ENCODE results near the gene CHMP2A.

Gene CHMP2A

DNA sequence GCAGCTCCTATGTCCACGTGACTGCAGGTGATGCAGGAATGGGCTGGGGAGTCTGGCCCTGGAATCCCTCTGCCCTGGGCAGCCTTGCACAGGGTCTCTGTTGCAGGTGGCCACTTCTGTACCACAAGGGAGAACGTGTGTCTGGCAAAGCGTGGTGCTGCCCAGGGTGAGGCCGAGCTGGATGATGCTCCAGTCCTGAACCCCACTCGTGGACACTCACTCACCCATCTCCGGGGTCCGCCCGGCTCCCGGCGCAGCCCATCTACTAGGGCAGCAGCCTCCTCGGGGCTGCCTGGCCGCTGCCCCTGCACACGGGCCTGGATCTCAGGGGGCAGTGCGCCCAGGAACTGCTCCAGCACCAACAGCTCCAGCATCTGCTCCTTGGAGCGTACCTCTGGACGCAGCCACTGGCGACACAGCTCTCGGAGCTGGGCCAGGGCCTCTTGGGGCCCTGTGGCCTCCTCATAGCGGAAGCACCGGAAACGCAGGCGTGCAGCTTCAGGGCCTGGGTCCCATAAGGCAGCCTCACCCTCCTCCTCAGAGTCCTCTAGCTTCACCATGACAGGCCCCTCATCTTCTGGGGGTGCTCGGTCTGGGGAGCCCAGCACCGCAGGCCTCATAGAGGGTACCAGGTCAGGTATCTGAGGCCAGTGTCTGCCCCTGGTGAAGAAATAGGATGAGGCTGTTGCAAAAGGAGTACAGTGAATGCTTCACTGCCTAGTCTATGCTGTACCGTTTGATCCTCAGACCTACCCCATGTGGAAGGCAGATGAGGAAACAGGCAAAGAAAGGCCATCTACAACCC is 16.1 kb upstream of the CHMP2A start:
- no peak for FAIRE-seq
- DNase-seq (ENCODE audit: insufficient read length, low spot score): no peak

DNA sequence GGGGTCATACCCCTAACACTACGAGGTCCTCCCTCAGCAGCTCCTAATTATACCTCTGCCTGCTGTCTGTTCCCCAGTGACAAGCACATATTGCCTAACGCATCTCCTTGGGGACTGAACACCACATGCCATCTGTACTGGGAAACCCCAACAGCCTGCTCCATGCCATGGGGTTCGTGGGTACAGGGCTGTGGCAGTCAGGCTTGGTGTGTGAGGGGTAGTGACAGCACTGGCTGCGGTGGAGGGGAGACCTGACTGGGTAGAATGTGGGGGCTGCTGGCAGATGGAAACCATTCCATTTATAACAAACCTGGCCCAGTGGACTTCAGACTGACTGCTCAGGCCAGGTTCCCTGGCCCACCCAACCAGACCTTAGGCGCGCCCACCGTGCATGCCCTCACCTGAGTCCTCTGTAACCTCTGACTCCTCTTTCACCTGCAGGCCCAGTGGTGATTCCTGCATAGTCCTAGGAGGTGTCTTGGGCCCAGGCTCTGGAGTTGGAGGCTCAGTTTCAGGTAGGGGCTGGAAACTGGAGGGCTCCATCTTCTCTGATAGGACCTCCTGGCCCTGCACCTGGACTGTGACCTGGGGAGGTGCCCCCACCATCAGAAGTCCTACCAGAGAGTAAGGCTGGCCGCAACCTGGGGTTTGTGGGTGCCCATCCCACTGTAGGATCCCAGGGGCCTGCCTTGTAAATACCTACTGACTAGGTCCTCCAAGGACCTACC is 15.2 kb upstream of the CHMP2A start:
- no peak for DNase-seq (ENCODE audit: insufficient read length, low spot score)
- FAIRE-seq: no peak

DNA sequence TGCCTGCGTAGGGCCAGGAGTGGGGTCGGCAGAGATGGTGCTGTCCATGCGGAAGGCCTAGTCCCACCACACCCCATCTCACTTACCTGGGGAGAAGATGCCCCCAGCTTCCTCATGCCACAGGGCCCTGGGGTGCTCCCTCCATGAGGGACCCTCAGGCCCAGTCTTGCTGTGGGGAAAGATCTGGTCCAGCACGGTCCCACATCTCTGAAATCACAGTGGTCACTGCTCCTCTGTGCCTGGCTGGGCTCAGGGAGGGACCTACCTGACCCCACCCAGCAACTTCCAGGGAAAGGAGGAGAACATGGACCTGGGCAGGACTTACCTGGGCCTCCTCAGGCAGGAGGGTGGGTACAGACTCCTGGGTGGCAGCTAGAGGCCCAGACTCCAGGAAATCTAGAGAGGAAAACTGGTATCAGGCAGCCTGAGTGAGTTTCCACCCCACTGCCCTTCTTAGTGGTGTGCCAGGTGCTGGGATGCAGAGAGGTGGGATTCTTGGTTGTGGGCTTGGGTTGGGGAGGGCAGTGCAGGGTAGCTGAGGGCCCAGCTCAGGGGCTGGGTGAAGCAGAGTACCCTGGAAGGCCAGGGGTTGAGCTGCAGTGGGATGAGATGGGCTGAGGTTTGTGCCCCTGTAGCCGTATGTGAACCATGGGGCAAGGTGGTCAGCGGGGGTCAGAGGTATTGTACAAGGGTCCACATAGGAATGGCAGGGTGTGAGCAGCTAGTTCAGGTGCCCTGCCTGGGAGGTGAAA is 14.5 kb upstream of the CHMP2A start:
- FAIRE-seq: no peak
- DNase-seq (ENCODE audit: insufficient read length, low spot score): no peak

DNA sequence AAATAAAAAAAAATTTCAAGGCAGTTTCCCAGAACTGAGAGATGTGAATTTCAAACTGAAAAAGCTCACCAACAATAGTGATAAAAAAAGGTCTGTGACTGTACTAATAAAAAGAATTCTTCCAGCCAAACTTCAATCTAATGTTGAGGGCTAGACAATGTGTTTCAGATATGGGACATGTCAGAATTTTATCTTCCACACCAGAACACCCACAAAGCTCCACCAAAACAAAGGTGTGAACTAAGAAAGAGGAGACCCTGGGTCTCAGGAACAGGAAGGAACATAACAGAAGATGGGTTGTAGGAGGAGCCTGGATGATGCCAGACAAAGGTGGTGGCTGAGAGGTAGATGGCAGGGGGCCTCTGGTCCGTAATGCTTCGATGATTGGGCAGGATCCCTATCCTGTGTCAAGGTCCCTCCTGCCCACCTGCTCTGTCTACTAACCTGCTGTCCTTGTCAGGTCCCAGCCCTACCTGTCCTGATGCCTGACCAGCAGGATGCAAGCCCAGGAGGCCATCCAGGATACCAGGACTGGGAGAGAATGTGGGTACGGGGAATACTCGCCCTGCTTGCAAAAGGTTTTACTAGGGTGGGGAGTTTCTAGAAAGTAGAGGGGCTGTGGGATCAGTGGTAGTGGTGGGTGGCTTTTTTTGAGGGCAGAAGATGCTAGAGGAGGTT is 13.7 kb upstream of the CHMP2A start:
- FAIRE-seq (no peak), DNase-seq (ENCODE audit: insufficient read length, low spot score) (no peak)

DNA sequence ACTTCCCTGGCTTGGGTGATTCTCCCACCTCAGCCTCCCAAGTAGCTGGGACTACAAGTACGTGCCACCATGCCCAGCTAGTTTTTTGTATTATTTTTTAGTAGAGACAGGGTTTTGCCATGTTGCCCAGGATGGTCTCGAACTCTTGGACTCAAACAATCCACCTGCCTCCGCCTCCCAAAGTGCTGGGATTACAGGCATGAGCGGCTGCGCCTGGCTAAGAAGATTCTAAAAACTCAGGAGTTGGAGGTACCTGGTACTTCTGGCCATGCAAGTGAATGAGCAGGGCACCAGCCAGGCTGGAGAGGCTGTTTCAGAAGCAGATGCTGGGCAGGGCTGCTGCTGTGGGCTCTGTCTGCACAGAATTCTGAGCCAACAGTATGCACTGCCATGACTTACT is 12.1 kb upstream of the CHMP2A start:
- FAIRE-seq (no peak), DNase-seq (ENCODE audit: insufficient read length, low spot score) (no peak)

DNA sequence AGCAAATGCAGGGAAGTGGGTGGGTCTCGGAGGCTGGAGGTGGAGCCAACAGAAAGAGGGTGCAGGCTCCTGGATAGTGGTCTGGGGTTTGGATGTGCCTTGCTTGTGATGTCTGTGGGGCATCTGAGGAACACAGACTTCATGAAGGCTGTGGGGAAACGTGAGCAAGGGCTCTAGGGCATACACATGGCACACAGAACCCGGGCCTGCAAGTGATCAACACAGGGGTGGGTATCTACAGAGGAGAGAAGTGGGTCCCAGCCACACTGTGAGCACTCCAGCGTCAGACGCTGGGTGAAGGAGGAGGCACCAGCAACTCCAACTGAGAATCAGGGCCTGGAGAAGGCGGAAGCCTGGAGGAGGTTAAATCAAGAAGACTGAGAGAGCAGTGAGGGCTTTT is 8.9 kb upstream of the CHMP2A start:
- DNase-seq (ENCODE audit: insufficient read length, low spot score) (no peak), FAIRE-seq (no peak)

DNA sequence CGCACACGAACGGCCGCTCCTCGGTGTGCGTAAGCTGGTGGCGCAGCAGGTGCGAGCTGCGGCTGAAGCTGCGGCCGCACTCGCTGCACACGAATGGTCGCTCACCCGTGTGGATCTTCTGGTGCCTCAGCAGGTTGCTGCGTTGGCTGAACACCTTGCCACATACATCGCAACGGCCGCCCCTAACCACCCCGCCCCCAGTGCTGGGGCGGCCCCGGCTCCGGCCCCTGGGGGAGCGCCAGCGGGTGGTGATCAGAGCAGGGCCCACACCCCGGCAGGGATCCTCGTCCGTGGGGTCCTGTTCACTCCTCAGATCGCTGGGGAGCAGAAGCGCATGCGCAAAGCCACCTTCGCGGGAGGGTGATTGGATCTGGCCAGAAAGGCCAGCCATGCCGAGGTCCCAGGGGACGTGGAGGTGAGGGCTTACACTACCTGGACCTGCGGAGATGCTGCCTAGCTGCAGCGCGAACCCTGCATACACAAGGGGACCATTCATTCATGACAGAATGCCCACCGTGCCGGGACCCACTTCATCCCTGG is 8.2 kb upstream of the CHMP2A start:
- DNase-seq (ENCODE audit: insufficient read length, low spot score) (no peak), FAIRE-seq (no peak)

DNA sequence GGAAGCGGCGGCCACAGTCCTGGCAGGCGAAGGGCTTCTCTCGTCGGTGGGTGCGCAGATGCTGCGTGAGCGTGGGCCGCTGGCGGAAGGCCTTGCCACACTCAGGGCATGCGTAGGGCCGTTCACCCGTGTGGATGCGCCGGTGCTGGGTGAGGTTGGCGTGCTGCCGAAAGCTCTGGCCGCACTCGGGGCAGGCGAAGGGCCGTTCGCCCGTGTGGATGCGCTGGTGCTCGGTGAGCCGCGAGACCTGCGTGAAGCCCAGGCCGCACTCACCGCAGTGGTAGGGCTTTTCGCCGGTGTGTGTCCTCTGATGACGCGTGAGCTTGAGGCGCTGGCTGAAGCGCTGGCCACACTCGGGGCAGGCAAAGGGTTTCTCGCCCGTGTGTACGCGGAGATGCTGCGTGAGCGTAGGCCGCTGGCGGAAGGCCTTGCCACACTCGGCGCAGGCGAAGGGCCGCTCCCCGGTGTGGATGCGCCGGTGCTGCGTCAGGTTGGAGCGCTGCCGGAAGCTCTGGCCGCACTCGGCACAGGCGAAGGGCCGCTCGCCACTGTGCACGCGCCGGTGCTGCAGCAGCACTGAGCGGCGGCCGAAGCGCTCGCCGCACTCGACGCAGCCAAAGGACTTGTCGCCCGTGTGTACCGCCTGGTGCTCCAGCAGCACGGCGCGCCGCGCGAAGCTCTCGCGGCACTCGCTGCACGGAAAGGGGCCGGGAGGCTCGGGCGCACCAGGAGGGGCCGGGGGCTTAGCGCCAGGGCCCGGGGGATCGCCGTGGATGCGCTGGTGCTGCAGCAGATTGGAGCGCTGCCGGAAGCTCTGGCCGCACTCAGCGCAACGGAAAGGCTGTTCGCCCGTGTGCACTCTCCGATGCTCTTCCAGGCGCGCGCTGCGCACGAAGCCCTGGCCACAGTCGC is 7.5 kb upstream of the CHMP2A start:
- FAIRE-seq (no peak), DNase-seq (ENCODE audit: insufficient read length, low spot score) (no peak)

DNA sequence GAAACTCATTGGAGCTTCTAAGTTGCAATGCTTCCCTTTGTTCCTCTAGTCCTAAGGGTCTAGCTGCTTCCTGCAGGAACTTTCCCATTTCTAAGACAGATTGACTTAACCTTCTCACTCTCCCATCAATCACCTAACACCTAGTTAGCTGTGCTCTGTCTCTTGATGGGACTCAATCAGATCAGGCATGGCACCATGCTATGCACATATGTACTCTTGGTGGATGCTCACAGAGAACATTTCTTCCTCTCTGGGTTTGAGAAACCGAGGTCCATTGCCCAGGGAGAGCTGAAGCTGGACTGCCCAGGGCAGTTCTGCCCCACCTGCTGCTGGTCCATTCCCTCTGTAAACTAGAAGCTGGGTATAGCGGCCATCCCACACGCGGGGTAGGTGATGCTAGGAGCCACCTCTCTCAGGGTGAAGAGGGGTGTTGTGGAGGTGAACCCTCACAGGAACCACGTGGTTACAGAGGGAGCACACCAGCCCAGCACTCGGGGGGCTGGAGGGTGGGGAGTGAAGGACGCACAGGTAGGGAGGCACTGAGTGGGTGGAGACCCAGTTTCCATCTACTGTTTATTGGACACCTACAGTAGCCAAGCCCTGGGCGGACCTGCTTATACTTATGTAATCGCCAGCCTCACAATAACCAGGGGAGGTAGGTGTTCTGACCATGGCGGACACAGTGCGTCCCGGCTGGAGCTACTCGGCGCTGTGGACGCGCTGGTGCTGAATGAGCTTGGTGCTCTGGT is 6.6 kb upstream of the CHMP2A start:
- no peak for DNase-seq (ENCODE audit: insufficient read length, low spot score)
- FAIRE-seq: no peak

DNA sequence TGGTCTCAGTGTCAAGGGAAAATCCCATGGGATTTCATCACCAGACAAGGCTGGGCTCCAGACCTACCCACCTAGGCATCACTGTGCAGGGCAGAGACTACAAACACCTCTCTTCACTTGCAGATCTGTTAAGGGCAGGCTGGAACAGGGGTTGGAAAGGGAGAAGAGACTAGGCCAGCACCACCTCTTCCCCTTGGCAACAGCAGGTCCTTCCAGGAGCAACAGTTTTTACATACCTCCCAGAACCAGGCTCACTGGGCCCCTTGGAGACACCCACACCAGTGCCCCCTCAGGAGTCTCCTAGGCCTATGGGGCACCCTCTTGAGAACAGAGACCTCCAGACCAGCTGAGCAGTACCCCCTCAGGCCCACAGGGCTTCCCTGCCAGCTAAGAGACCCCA is 6.0 kb upstream of the CHMP2A start:
- no peak for FAIRE-seq

DNA sequence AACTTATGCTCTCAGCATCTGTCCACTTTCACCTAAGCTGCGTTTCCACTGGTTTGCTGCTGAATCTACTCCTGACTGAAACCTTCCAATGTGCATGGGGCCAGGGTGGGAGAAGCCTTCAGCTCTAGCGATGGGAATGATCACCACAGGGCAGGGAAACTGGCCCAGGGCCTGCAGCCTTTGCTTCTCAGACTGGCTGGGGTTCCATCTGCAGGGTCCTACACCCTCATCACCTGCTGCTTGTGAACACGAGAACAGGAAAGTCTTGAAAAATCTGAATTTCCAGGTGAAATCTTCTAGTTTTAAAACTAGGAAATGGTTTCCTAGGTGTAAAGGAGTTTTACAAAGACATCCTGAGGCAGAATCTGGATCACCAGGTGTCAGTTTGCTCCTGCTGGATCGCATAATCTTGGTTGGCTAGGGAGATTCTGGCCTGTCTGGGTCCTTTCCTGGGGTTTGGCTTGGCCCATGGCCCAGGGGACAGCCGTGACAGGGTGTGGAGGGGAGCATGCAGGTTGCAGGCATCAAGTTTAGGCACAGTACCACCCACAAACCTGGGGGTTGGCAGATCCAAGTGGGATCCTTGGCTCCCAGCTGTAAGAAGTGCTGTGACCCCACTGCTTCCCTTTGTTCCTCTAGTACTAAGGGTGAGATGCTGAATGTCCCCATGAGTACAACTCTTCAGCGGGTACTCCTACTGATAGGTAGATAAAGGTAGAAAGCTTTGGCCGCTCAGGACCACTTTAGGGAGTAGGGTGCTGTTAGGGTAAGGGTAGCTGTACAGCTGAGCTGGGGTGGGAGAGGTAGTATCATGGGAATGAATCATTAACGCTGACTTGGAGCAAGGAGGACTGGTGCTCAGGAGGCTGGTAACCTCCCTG is 5.3 kb upstream of the CHMP2A start:
- DNase-seq (ENCODE audit: insufficient read length, low spot score) (no peak), FAIRE-seq (peak; percentile 28)

More for the DNA sequence above, 6.0 kb upstream of the CHMP2A start:
- no peak for DNase-seq (ENCODE audit: insufficient read length, low spot score)

DNA sequence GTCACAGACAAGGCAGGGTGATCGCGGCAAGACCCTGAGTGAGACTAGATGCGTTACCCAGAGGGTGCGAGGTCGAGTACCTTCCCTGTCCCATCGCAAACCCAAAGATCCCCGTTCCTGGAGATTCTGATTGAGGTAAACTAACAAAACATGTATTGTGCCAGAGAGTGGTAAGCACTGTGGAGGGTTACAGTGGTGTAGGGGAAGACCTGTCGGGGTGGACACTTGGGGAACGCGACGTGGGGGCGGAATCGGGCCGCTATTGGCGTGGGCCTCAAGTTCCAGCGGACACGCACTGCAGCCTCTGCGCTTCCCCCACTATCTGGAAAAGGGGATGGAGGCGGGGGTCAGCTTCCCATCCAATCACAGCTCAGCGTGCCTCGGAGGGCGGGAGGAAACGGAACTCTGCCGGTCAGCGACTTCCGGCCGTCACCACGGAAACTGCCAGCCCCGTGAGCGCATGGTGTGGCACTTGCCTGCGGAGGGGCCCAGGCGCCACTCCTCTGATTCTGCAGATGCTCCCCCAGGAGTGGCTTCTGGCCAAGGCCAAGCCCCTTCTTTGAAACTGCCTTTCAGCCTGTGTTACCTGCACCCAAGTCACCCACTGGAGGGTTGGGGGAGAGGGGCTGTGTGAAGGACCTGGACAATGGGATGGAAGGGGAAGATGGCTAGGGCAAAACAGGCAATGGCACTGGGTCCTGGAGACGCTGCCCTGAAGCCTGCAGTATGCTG is 4.5 kb upstream of the CHMP2A start:
- DNase-seq (ENCODE audit: insufficient read length, low spot score) (peak; percentile 95), FAIRE-seq (peak; percentile 16)

DNA sequence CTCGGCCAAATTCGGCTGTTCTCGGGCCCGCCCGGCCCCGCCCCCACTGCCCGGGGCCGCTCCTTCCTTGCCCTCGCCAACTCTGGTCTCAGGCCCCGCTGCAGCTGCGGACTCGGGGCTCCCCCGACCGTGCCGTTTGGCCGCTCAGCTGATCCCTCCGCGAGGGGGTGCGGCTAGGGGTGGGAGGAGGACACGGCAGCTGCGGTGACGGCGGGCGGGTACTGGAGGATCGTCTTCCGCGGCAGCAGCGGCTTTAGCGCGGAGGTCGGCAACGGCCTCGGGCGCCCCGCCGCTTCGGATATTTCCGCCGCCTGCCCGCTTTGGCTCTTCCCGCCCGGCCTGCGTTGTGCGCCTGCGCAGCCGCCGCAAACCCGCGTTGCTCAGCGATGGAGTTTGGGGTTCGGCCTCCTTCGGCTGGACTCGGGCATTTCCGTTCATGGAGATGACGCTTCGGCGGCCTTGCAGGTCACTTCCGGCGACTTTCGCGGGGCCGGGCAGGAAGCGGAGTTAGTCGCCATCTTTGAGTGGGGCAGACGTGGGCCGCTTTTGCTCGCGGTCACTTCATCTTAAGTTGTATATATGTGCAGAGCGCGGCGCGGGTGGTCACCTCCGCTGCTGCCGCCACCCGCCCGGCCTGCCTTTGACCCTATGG is 3.8 kb upstream of the CHMP2A start:
- peak; percentile 98 for FAIRE-seq
- peak; percentile 87 for DNase-seq (ENCODE audit: insufficient read length, low spot score)

DNA sequence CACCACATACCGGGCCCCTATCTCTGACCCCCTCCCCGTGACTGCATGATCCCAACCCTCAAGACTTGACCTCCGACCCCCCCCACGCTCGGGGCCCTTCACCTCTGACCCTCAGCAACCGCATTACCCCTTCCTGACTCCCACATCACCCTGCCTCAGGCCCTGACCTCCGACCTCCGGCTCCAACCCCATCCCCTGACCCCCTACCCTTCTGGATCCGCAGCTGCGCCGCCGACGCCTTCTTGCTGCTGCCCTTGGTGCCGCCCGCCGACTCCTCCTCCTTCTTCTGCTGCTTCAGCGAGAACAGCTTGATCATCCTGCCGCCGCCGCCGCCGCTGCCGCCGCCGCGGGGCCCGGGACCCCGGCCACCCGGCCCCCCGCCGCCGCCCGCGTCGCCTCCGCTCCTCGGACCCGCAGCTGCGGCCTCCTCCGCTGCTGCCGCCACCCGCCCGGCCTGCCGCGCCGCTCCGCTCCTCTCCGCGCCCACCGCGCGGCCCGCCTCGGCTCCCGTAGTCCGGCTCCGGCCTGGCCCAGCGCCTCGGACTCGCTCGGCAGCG is 3.2 kb upstream of the CHMP2A start, which contains the start of gene UBE2M:
Gene UBE2M (minus strand): TSS at position 546 of the 557 bp plus-strand sequence. CDS start 230 bp downstream, at position 316.
- DNase-seq (ENCODE audit: insufficient read length, low spot score): no peak
- no peak for FAIRE-seq

DNA sequence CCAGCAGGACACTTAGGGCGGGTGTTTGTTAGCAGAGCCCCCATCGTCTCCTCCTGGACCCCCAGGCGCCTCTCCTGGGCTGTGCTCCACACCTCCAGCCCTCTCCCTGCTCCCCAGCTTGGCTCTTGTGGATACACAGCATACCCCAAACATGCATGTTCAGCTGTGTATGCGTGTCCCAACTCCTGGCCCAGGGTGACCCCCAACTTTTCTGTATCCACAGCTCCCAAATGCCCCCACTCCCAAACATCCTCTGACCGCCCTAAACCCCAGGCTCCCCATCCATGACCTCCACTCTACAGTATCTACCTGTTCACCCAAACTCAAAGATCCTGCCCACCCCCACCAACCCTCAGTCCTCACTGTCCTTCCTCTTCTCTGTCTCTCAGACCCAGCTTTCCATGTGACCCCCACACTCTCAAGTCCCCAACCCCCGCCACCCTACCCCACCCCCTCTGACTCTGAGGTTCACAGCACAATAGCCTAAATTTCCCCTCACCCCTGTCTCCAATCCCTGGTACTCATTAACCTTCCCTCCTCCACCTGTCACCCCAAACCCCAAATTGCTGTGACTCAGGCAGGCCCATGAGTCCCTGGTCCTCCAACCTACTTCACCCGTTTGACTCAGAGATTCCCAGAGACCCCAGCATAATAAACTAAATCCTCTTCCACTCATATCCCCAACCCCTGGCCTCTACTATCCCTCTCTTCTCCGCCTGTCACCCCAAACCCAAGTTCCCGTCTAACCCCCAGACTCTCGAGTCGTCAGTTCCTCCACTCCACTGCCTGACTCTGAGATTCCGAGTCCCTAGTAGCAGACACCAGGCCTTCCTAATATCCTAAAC is 2.5 kb upstream of the CHMP2A start:
- no peak for FAIRE-seq
- no peak for DNase-seq (ENCODE audit: insufficient read length, low spot score)

All from HTR-8/SVneo (cell line).